Bronchial epithelial cell (primary cell): ENCODE data around the gene EFS. TPM values are rescaled to one million over a fixed set of nuclear protein-coding genes. Genes with fewer than 3 reads are reported as not detected.

ENCODE experiments used
- DNase-seq: peaks from one replicate; pipeline ENCODE4 v3.0.0-alpha.2; 2010; ENCODE audit warnings: low read depth
- FAIRE-seq: peaks from 2 replicates; lab custom pipeline; 2011; peaks lifted over from hg19 to GRCh38; lab: Jason Lieb, UNC
- H3K27me3 ChIP-seq: 2 replicates; pipeline ENCODE4 v1.5.1; 2011; ENCODE audit warnings: low read length; ENCODE audit not compliant: control insufficient read depth, insufficient read depth
- H3K36me3 ChIP-seq: 2 replicates; pipeline ENCODE4 v1.5.1; 2011; ENCODE audit warnings: low read length; ENCODE audit not compliant: control insufficient read depth, insufficient read depth
- H3K4me3 ChIP-seq: 2 replicates; pipeline ENCODE4 v1.5.1; 2011; ENCODE audit warnings: mild to moderate bottlenecking, low read depth, low read length, control low read depth
- total RNA-seq: library from RNA; depleted of rRNA; stranded (reverse); fragments of >200 nt; gene quantifications from 2 replicates; pipeline ENCODE4 v1.2.1, GENCODE V29; 2014
- TF ChIP-seq, protein P1 (sequence below): IDR thresholded peaks from 2 replicates; pipeline ENCODE4 v1.5.1; 2011; ENCODE audit warnings: mild to moderate bottlenecking, moderate library complexity, low read length, control low read depth, inconsistent platforms; ENCODE audit not compliant: insufficient read depth, severe bottlenecking

The EFS gene
- total RNA-seq, 1 donor from 2014 or later: 2.4 TPM

DNA sequence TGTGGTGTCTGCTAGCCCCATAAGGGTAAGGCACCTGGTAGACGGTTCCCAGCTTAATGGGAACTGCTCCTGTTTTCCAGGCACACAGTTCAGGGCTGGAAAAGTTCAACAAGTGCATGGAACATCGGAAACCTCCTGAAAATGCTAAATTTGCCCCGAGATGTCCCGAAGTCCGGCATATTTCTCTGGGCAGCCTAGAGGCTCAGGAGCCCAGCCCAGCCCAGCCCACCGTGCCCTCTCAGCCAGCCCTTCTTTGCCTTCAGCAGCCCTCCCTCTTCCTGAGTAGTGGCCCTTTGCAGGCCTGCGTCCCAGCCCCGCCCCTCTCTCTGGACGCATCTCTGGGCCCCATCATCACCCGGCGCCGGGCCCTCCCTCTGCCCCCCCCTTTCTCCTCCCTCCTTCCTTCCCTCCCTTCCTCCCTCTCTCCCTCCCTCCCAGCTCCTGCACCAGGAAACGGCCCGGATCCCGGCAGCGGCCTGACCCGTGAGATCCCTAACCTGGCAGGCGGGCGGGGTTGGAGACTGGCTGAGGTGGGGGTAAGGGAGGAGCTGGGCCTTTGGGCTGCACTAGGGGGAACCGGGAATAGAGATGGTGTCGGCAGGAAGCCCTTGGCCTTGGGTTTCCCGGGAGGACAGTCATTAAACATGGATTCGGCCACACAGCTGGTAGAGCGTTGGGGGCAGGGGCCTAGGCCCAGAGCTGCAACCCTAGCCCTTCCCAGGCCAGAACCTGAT, 58.4 kb downstream of the EFS start, which contains the start of gene BCL2L2:
TSS of gene BCL2L2 (plus strand) at position 422 of the 734 bp plus-strand sequence. CDS start 935 bp downstream, outside the sequence.
- no peak for FAIRE-seq
- DNase-seq: peak; percentile 80
- TF ChIP-seq, protein P1, sequence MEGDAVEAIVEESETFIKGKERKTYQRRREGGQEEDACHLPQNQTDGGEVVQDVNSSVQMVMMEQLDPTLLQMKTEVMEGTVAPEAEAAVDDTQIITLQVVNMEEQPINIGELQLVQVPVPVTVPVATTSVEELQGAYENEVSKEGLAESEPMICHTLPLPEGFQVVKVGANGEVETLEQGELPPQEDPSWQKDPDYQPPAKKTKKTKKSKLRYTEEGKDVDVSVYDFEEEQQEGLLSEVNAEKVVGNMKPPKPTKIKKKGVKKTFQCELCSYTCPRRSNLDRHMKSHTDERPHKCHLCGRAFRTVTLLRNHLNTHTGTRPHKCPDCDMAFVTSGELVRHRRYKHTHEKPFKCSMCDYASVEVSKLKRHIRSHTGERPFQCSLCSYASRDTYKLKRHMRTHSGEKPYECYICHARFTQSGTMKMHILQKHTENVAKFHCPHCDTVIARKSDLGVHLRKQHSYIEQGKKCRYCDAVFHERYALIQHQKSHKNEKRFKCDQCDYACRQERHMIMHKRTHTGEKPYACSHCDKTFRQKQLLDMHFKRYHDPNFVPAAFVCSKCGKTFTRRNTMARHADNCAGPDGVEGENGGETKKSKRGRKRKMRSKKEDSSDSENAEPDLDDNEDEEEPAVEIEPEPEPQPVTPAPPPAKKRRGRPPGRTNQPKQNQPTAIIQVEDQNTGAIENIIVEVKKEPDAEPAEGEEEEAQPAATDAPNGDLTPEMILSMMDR: no peak

More for the DNA sequence above, 58.4 kb downstream of the EFS start, which contains the start of gene BCL2L2:
- H3K27me3 ChIP-seq: no peaks in the 10 kb centered on the region
- peaks cover 19% of the 10 kb centered on the region for H3K36me3 ChIP-seq
- peak within 1 kb of the TSS; percentile 52 for H3K4me3 ChIP-seq

Other genes starting within 250 kb of the EFS start
- gene CEBPE, start 245.9 kb downstream of the EFS start, total RNA-seq: not detected in 2 replicates
- 1.1 and 9.0 TPM in 2 replicates for gene SLC7A8, start 181.5 kb downstream of the EFS start, total RNA-seq
- gene RNF212B, start 127.2 kb downstream of the EFS start, total RNA-seq: not detected in 2 replicates
- 5.0 and 6.3 TPM in 2 replicates for gene HOMEZ, start 79.0 kb downstream of the EFS start, total RNA-seq
- 2.9 and 3.4 TPM in 2 replicates for gene PPP1R3E, start 62.3 kb downstream of the EFS start, total RNA-seq
- 25.0 and 31.7 TPM in 2 replicates for gene BCL2L2, start 58.3 kb downstream of the EFS start, total RNA-seq
- 114 and 134 TPM in 2 replicates for gene PABPN1, start 43.7 kb downstream of the EFS start, total RNA-seq
- gene SLC22A17, start 12.3 kb downstream of the EFS start, total RNA-seq: 0.79 and 0.90 TPM in 2 replicates
- not detected in 2 replicates for gene IL25, start 7.6 kb upstream of the EFS start, total RNA-seq
- not detected in 2 replicates for gene CMTM5, start 11.9 kb upstream of the EFS start, total RNA-seq
- gene MYH6, start 43.1 kb upstream of the EFS start, total RNA-seq: not detected in 2 replicates
- gene MYH7, start 70.5 kb upstream of the EFS start, total RNA-seq: not detected in 2 replicates
- gene NGDN, start 104.5 kb upstream of the EFS start, total RNA-seq: 61.6 and 67.4 TPM in 2 replicates
- gene ZFHX2, start 186.6 kb upstream of the EFS start, total RNA-seq: 0.13 and 0.26 TPM in 2 replicates
- 3.6 and 4.5 TPM in 2 replicates for gene THTPA, start 191.1 kb upstream of the EFS start, total RNA-seq
- gene AP1G2, start 202.6 kb upstream of the EFS start, total RNA-seq: 40.5 and 44.4 TPM in 2 replicates
- gene JPH4, start 213.6 kb upstream of the EFS start, total RNA-seq: not detected in 2 replicates